Ovary (tissue), 3 donors: ENCODE data around the gene BICRA.

Source experiments
- CTCF ChIP-seq, 3 donors: fragments of 450-650 bp in 2 of 3; fragments of 200-600 bp in 1 of 3; IDR thresholded peaks; one replicate each; pipeline versions ENCODE4 v1.5.1 to v1.8.0; 2016 to 2022; ENCODE audit warnings: antibody characterized with exemption in 3 of 3, mild to moderate bottlenecking in 1 of 3
- EP300 ChIP-seq: sonication (generic); formaldehyde crosslinking; IDR thresholded peaks from one replicate; pipeline ENCODE4 v1.6.1; 2017; ENCODE audit warnings: antibody characterized with exemption
- POLR2A ChIP-seq: fragments of 450-650 bp; IDR thresholded peaks from one replicate; pipeline ENCODE4 v1.6.1; 2017; ENCODE audit warnings: antibody characterized with exemption, mild to moderate bottlenecking, moderate library complexity
- donor health status: DM: no; HTN: no; CAD: no.

- no peak for TF ChIP-seq CTCF (IDR thresholded peaks at IDR 0.05)
- no peak for TF ChIP-seq POLR2A
- no peak for TF ChIP-seq EP300
Measured at GRCh38 chr19:47691782-47692181, 82.8 kb downstream of the BICRA start.
